ENCODE data around the gene PDE8B. TPM values are rescaled to one million over a fixed set of nuclear protein-coding genes. Genes with fewer than 3 reads are reported as not detected.

Gene PDE8B
- total and polyA plus RNA-seq, 2 experiments from 2014 or later: 0.45 to 0.91 TPM

DNA sequence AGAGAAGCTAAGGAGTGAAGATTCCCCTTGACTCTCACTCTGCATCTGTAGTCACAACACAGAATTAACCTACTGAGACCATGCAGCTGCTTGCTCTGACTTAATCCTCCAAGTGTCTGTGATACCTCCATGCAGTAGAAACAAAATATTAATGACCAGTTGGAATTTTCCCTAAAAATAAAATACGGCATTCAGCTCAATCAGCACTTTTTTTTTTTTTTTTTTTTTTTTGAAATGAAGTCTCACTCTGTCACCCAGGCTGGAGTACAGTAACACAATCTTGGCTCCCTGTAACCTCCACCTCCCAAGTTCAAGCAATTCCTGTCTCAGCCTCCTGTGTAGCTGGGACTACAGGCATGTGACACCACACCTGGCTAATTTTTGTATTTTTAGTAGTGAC lies 233.2 kb downstream of the PDE8B start:
- no peaks in the 10 kb centered on the region for H3K9me2 ChIP-seq (ENCODE audit: insufficient read depth)
- H2AFZ ChIP-seq: no peak overlapping the region
- no peaks in the 10 kb centered on the region for H3K4me1 Mint-ChIP-seq
- H3K27me3 Mint-ChIP-seq (ENCODE audit: insufficient read depth, low read depth, poor library complexity): peaks cover 6% of the 10 kb centered on the region
- no peaks in the 10 kb centered on the region for H3K9me3 Mint-ChIP-seq
- H3K4me2 ChIP-seq: no peak overlapping the region
- peaks cover 7% of the 10 kb centered on the region; the same call in 1 of the 2 replicates for H3K36me3 ChIP-seq (ENCODE audit: insufficient read depth)
- H3K79me2 ChIP-seq (replicated peaks; ENCODE audit: insufficient read depth): no peaks in the 10 kb centered on the region; the same call in 1 of the 2 replicates
- no peak for ATAC-seq
- no peak overlapping the region for H3K4me3 Mint-ChIP-seq
- H4K20me1 ChIP-seq (replicated peaks; ENCODE audit: insufficient read depth): 0 out of 2 replicates have a peak, but pooled peaks cover 7% of the 10 kb centered on the region
- no peak overlapping the region for H3K27ac Mint-ChIP-seq
- H3K4me3 ChIP-seq: no peak overlapping the region
- no peaks in the 10 kb centered on the region for H3F3A ChIP-seq (replicated peaks; ENCODE audit: low read depth)
- TF ChIP-seq, protein P1, sequence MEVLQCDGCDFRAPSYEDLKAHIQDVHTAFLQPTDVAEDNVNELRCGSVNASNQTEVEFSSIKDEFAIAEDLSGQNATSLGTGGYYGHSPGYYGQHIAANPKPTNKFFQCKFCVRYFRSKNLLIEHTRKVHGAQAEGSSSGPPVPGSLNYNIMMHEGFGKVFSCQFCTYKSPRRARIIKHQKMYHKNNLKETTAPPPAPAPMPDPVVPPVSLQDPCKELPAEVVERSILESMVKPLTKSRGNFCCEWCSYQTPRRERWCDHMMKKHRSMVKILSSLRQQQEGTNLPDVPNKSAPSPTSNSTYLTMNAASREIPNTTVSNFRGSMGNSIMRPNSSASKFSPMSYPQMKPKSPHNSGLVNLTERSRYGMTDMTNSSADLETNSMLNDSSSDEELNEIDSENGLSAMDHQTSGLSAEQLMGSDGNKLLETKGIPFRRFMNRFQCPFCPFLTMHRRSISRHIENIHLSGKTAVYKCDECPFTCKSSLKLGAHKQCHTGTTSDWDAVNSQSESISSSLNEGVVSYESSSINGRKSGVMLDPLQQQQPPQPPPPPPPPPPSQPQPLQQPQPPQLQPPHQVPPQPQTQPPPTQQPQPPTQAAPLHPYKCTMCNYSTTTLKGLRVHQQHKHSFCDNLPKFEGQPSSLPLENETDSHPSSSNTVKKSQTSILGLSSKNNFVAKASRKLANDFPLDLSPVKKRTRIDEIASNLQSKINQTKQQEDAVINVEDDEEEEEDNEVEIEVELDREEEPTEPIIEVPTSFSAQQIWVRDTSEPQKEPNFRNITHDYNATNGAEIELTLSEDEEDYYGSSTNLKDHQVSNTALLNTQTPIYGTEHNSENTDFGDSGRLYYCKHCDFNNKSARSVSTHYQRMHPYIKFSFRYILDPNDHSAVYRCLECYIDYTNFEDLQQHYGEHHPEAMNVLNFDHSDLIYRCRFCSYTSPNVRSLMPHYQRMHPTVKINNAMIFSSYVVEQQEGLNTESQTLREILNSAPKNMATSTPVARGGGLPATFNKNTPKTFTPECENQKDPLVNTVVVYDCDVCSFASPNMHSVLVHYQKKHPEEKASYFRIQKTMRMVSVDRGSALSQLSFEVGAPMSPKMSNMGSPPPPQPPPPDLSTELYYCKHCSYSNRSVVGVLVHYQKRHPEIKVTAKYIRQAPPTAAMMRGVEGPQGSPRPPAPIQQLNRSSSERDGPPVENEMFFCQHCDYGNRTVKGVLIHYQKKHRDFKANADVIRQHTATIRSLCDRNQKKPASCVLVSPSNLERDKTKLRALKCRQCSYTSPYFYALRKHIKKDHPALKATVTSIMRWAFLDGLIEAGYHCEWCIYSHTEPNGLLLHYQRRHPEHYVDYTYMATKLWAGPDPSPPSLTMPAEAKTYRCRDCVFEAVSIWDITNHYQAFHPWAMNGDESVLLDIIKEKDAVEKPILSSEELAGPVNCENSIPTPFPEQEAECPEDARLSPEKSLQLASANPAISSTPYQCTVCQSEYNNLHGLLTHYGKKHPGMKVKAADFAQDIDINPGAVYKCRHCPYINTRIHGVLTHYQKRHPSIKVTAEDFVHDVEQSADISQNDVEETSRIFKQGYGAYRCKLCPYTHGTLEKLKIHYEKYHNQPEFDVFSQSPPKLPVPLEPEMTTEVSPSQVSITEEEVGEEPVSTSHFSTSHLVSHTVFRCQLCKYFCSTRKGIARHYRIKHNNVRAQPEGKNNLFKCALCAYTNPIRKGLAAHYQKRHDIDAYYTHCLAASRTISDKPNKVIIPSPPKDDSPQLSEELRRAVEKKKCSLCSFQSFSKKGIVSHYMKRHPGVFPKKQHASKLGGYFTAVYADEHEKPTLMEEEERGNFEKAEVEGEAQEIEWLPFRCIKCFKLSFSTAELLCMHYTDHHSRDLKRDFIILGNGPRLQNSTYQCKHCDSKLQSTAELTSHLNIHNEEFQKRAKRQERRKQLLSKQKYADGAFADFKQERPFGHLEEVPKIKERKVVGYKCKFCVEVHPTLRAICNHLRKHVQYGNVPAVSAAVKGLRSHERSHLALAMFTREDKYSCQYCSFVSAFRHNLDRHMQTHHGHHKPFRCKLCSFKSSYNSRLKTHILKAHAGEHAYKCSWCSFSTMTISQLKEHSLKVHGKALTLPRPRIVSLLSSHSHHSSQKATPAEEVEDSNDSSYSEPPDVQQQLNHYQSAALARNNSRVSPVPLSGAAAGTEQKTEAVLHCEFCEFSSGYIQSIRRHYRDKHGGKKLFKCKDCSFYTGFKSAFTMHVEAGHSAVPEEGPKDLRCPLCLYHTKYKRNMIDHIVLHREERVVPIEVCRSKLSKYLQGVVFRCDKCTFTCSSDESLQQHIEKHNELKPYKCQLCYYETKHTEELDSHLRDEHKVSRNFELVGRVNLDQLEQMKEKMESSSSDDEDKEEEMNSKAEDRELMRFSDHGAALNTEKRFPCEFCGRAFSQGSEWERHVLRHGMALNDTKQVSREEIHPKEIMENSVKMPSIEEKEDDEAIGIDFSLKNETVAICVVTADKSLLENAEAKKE (CRISPR knock-in tag; IDR thresholded peaks at IDR 0.05): no peak
- TF ChIP-seq EZH2 (IDR thresholded peaks at IDR 0.05; ENCODE audit: low read depth, unreplicated experiment) (no peak), EZH2phosphoT487 (IDR thresholded peaks at IDR 0.05; ENCODE audit: unreplicated experiment) (no peak), NANOG (IDR thresholded peaks at IDR 0.05; ENCODE audit: borderline replicate concordance) (no peak)
- TF ChIP-seq, protein P2, sequence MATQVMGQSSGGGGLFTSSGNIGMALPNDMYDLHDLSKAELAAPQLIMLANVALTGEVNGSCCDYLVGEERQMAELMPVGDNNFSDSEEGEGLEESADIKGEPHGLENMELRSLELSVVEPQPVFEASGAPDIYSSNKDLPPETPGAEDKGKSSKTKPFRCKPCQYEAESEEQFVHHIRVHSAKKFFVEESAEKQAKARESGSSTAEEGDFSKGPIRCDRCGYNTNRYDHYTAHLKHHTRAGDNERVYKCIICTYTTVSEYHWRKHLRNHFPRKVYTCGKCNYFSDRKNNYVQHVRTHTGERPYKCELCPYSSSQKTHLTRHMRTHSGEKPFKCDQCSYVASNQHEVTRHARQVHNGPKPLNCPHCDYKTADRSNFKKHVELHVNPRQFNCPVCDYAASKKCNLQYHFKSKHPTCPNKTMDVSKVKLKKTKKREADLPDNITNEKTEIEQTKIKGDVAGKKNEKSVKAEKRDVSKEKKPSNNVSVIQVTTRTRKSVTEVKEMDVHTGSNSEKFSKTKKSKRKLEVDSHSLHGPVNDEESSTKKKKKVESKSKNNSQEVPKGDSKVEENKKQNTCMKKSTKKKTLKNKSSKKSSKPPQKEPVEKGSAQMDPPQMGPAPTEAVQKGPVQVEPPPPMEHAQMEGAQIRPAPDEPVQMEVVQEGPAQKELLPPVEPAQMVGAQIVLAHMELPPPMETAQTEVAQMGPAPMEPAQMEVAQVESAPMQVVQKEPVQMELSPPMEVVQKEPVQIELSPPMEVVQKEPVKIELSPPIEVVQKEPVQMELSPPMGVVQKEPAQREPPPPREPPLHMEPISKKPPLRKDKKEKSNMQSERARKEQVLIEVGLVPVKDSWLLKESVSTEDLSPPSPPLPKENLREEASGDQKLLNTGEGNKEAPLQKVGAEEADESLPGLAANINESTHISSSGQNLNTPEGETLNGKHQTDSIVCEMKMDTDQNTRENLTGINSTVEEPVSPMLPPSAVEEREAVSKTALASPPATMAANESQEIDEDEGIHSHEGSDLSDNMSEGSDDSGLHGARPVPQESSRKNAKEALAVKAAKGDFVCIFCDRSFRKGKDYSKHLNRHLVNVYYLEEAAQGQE (IDR thresholded peaks at IDR 0.05; ENCODE audit: unreplicated experiment): no peak
- TF ChIP-seq, protein P3, sequence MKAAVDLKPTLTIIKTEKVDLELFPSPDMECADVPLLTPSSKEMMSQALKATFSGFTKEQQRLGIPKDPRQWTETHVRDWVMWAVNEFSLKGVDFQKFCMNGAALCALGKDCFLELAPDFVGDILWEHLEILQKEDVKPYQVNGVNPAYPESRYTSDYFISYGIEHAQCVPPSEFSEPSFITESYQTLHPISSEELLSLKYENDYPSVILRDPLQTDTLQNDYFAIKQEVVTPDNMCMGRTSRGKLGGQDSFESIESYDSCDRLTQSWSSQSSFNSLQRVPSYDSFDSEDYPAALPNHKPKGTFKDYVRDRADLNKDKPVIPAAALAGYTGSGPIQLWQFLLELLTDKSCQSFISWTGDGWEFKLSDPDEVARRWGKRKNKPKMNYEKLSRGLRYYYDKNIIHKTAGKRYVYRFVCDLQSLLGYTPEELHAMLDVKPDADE (IDR thresholded peaks at IDR 0.05): no peak
- H3K4me1 ChIP-seq (ENCODE audit: insufficient read depth): no peaks in the 10 kb centered on the region
- H3K27ac ChIP-seq (ENCODE audit: low read depth): no peak overlapping the region
- DNase-seq (ENCODE audit: low spot score): no peak
- peaks cover 25% of the 10 kb centered on the region for H3K36me3 Mint-ChIP-seq (ENCODE audit: low read depth)
- no peaks in the 10 kb centered on the region for H3K27me3 ChIP-seq (ENCODE audit: insufficient read depth)

All from GM23338 (cell line).